ENCODE results near the gene INHBA. TPM values are rescaled to one million over a fixed set of nuclear protein-coding genes. Genes with fewer than 3 reads are reported as not detected.

INHBA gene
- total and polyA plus RNA-seq, 2 donors (not counting 1 experiment from before 2014, with no cell fraction given): 15.0 to 108 TPM

DNA sequence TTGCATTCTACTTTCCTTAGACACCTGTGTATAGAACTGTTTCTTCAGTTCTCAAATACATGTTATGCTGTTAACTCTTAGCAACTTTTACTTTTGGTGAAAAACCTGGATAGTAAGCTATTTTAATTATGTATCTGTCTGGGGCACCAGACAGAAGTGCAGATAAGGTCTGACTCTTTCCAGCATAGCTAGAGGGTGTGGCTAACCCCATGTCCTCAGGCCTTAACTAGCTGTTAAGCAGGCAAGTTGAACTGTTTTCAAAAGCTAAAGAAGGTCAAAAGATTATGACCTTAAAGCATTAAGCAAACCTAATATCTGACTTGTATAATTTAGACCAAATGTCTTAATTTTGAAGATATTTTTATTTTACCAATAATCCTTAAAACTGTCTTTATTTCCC, 45.1 kb upstream of the INHBA start:
- H3K9me3 ChIP-seq (ENCODE audit: control insufficient read depth, insufficient read depth, low read depth, low read length): no peaks in the 10 kb centered on the region
- H3K4me2 ChIP-seq (ENCODE audit: extremely low read depth, insufficient read depth, low read length): no peak overlapping the region
- no peaks in the 10 kb centered on the region for H3K36me3 ChIP-seq (ENCODE audit: control insufficient read depth, insufficient read depth, low read length)
- H3K9ac ChIP-seq (ENCODE audit: insufficient read depth, low read length): no peak overlapping the region
- no peak overlapping the region for H3K4me3 ChIP-seq (replicated peaks in 1 of 4; ENCODE audit: control extremely low read depth in 1 of 4, insufficient read depth in 1 of 4, low read depth in 3 of 4, low read length in 4 of 4)
- no peaks in the 10 kb centered on the region for H3K27me3 ChIP-seq (ENCODE audit: control insufficient read depth, insufficient read depth, low read length)
- no peak for TF ChIP-seq CTCF (conservative IDR thresholded peaks at IDR 0.05 in 1 of 2, IDR thresholded peaks at IDR 0.05 in 1 of 2; ENCODE audit: low read depth in 1 of 2, low read length in 2 of 2)
- TF ChIP-seq EZH2 (IDR thresholded peaks at IDR 0.05; ENCODE audit: low read length, missing control alignments): no peak
- H3K4me1 ChIP-seq (ENCODE audit: control insufficient read depth, extremely low read depth, insufficient read depth, low read length): no peaks in the 10 kb centered on the region
- H3K79me2 ChIP-seq (ENCODE audit: control insufficient read depth, insufficient read depth, low read length): no peaks in the 10 kb centered on the region
- H3K27ac ChIP-seq (ENCODE audit: insufficient read depth, low read length): no peak overlapping the region
- no peaks in the 10 kb centered on the region for H4K20me1 ChIP-seq (ENCODE audit: control insufficient read depth, extremely low read depth, insufficient read depth, low read length)
- DNase-seq (ENCODE audit: low read depth in 2 of 2): peak in 1 of 2 donors; percentile 38
- no peak overlapping the region for H2AFZ ChIP-seq (ENCODE audit: low read length)

- peak in 1 of 2 donors; percentile 50 for DNase-seq (ENCODE audit: low read depth in 2 of 2)
- no peak overlapping the region for H3K9ac ChIP-seq (ENCODE audit: insufficient read depth, low read length)
- TF ChIP-seq EZH2 (IDR thresholded peaks at IDR 0.05; ENCODE audit: low read length, missing control alignments) (no peak), CTCF (conservative IDR thresholded peaks at IDR 0.05 in 1 of 2, IDR thresholded peaks at IDR 0.05 in 1 of 2; ENCODE audit: low read depth in 1 of 2, low read length in 2 of 2) (no peak)
Observed at GRCh38 chr7:41745451-41745850, 42.6 kb upstream of the INHBA start.

DNA sequence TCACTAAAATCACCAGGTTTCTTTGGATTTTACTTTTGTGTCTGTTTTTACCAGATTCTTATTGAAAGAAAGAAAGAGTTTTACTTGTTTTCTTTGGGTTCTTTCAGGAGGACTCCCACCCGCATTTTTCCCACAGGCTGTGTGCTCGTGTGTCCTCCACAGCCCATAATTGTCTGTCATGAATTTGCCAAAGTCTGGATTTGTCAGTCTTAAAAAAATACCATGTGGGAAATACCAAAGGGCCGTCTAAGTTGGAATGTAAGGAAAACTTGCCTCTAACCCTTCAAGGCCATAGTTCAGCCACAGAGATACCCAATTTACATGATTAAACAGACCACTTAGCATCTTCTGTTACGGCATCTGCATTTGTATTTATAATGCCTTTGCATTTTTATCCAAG, 41.3 kb upstream of the INHBA start:
- H2AFZ ChIP-seq (ENCODE audit: low read length): no peak overlapping the region
- no peaks in the 10 kb centered on the region for H3K4me1 ChIP-seq (ENCODE audit: control insufficient read depth, extremely low read depth, insufficient read depth, low read length)
- peak in 1 of 2 donors; percentile 37 for DNase-seq (ENCODE audit: low read depth in 2 of 2)
- H3K4me3 ChIP-seq (replicated peaks in 1 of 4; ENCODE audit: control extremely low read depth in 1 of 4, insufficient read depth in 1 of 4, low read depth in 3 of 4, low read length in 4 of 4): no peak overlapping the region
- H4K20me1 ChIP-seq (ENCODE audit: control insufficient read depth, extremely low read depth, insufficient read depth, low read length): no peaks in the 10 kb centered on the region
- no peaks in the 10 kb centered on the region for H3K79me2 ChIP-seq (ENCODE audit: control insufficient read depth, insufficient read depth, low read length)
- TF ChIP-seq CTCF (conservative IDR thresholded peaks at IDR 0.05 in 1 of 2, IDR thresholded peaks at IDR 0.05 in 1 of 2; ENCODE audit: low read depth in 1 of 2, low read length in 2 of 2) (no peak), EZH2 (IDR thresholded peaks at IDR 0.05; ENCODE audit: low read length, missing control alignments) (no peak)
- H3K27me3 ChIP-seq (ENCODE audit: control insufficient read depth, insufficient read depth, low read length): no peaks in the 10 kb centered on the region
- H3K9me3 ChIP-seq (ENCODE audit: control insufficient read depth, insufficient read depth, low read depth, low read length): no peaks in the 10 kb centered on the region
- no peak overlapping the region for H3K27ac ChIP-seq (ENCODE audit: insufficient read depth, low read length)
- no peak overlapping the region for H3K4me2 ChIP-seq (ENCODE audit: extremely low read depth, insufficient read depth, low read length)
- no peaks in the 10 kb centered on the region for H3K36me3 ChIP-seq (ENCODE audit: control insufficient read depth, insufficient read depth, low read length)
- H3K9ac ChIP-seq (ENCODE audit: insufficient read depth, low read length): no peak overlapping the region

More at GRCh38 chr7:41745451-41745850, 42.6 kb upstream of the INHBA start:
- no peak overlapping the region for H3K27ac ChIP-seq (ENCODE audit: insufficient read depth, low read length)
- H3K4me1 ChIP-seq (ENCODE audit: control insufficient read depth, extremely low read depth, insufficient read depth, low read length): no peaks in the 10 kb centered on the region
- no peak overlapping the region for H3K4me3 ChIP-seq (replicated peaks in 1 of 4; ENCODE audit: control extremely low read depth in 1 of 4, insufficient read depth in 1 of 4, low read depth in 3 of 4, low read length in 4 of 4)
- no peaks in the 10 kb centered on the region for H3K9me3 ChIP-seq (ENCODE audit: control insufficient read depth, insufficient read depth, low read depth, low read length)
- H3K36me3 ChIP-seq (ENCODE audit: control insufficient read depth, insufficient read depth, low read length): no peaks in the 10 kb centered on the region
- H3K79me2 ChIP-seq (ENCODE audit: control insufficient read depth, insufficient read depth, low read length): no peaks in the 10 kb centered on the region
- H4K20me1 ChIP-seq (ENCODE audit: control insufficient read depth, extremely low read depth, insufficient read depth, low read length): no peaks in the 10 kb centered on the region
- no peak overlapping the region for H2AFZ ChIP-seq (ENCODE audit: low read length)
- no peaks in the 10 kb centered on the region for H3K27me3 ChIP-seq (ENCODE audit: control insufficient read depth, insufficient read depth, low read length)
- no peak overlapping the region for H3K4me2 ChIP-seq (ENCODE audit: extremely low read depth, insufficient read depth, low read length)
